ENCODE measurements around the gene SDK1.
"Not testable (repeated sequence)": the region's sequence is repeated elsewhere in the genome, so short reads cannot be mapped to it uniquely, and the experiment has no call there.

The SDK1 gene

DNA sequence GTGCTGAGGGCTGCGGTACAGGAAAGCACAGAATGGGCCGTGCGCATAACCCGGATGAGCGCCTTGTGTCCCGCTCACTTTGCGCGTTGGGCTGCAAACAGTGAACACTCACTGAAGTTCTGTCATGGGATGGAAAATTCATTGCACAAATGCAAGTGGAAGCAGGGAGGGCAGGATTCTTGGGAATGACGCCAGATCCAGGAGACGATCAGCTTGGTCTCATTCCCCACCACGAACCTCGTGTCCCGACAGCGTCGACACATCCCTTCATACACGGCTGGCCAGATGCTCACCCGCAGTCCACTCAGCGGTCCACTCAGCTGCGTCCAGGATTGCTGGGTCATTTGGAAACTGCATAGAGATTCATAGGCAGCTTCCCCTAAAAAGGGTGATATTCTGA is 607.1 kb downstream of the SDK1 start:
- H3K4me3 ChIP-seq (ENCODE audit: low read depth, low read length), result no peak overlapping the region

DNA sequence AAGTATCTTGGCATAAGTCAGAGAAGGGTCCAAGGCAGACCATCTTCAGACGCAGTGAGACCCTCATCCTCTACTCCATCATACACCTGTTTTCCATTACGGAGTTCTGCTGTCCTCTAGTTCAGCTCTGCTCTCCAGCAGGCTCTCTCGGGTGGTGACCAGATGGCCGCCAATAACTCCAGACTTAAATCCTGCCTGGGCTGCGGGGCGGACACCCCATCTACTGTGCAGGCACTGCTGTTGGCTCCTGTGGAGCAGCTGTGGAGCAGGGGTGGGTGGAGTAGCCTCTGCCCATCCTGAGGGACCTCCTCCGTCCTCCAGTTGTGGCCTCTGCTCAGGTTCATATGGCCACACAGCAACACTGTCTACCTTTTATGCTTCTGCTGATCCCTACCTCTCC is 608.1 kb downstream of the SDK1 start:
- no peak overlapping the region for H3K4me3 ChIP-seq (ENCODE audit: low read depth, low read length)

GRCh38 chr7:3910054-3910453 is 609.0 kb downstream of the SDK1 start:
- H3K4me3 ChIP-seq (ENCODE audit: low read depth, low read length), result no peak overlapping the region

- H3K4me3 ChIP-seq (ENCODE audit: low read depth, low read length), result no peak overlapping the region
These were observed 610.6 kb downstream of the SDK1 start for GRCh38 chr7:3911685-3912084.

DNA sequence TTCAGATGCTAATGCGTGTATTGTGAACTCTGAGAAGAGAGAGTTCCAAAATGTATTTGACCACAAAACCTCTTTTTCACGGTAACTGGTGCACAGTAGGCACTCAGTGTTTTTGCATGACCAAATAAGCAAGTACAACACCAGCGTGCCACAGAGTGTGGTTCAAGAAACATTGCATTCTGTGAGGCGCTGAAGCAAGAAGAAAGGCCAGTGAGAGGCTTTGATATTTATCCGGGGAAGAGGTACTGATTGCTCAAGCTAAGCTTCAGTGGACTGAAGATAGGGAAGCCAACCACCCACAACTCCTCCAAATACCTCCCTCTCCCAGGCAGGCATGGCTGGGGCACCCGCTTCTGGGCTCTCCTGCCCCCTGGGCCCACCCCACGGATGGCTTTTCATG is 611.2 kb downstream of the SDK1 start:
- H3K4me3 ChIP-seq (ENCODE audit: low read depth, low read length), result no peak overlapping the region

DNA sequence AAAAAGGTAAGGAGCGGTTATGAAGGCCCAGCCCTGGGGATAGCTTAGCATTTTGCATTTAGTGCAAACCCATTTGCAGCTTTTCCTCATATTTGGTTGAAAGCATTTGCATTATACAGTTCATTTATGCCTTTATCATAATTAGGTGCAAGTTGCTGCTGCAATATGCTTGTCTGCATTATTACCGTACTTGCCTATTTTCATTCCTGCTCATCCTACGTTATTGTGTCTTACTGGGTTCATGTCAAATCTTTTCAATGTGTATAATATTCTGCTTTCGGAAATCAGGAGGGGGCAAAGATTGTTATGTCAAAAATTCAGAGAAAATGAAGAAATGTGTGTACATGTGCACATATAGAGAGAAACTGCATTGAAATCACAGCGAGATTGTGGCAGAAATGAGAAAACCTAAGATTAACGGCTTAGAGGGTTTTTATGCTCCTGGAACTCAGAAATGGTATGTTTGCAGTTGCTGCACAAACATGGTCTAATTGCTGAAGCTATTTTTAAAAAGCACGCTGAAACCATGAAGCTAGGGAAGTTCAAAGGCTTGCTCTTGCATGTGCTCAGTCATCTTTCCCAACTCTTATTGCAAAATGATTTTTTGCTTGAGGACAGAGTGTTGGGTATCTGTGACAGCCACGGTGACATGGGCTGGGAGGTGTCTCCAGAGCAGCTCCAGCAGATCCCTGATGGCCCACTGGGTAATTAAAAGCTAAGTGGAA is 613.2 kb downstream of the SDK1 start:
- no peak overlapping the region for H3K4me3 ChIP-seq (ENCODE audit: low read depth, low read length)

DNA sequence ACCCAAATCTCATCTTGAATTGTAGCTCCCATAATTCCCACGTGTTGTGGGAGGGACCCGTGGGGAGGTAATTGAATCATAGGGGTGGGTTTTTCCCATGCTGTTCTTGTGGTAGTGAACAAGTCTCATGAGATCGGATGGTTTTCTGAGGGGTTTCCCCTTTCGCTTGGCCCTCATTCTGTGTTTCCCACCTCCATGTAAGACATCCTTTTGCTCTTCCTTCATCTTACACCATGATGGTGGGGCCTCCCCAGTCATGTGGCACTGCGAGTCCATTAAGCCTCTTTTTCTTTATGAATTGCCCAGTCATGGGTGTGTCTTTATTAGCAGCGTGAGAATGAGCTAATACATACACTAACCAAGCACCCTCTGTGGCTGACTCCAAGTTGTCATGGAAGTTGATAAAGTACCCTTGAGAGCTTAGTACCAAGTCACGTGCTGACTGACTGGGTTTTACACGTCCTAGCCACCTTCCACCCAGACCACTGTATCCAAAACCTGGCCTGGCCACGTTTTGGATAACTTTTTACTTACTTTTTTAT is 614.4 kb downstream of the SDK1 start:
- H3K4me3 ChIP-seq (ENCODE audit: low read depth, low read length), result no peak overlapping the region

GRCh38 chr7:3916146-3916545 is 615.1 kb downstream of the SDK1 start:
- H3K4me3 ChIP-seq (ENCODE audit: low read depth, low read length), result no peak overlapping the region

GRCh38 chr7:3917436-3917835 is 616.4 kb downstream of the SDK1 start:
- no peak overlapping the region for H3K4me3 ChIP-seq (ENCODE audit: low read depth, low read length)

GRCh38 chr7:3918576-3918975 is 617.5 kb downstream of the SDK1 start:
- no peak overlapping the region for H3K4me3 ChIP-seq (ENCODE audit: low read depth, low read length)

DNA sequence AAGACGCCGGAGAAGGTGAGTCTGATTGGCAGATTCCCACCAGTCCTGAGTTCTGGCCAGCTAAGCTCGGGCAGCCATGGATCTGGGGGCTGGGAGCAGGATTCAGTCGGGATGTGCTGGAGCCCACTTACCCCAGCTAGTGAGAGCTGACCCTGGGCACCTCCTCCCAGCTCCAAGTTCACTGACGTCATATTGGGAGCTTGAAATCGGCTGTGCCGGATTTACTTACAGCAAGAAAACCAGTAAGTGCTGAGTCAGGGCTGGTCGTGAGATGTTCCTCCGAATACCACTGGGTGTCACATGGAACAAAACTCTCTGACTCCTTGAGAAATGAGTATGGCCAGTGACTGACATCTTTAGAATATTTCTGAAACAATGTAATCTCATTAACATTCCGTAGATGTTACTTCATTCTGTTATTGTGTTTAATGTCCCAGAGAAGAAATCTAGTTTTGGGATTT is 621.2 kb downstream of the SDK1 start:
- H3K4me3 ChIP-seq (ENCODE audit: low read depth, low read length), result no peak overlapping the region

DNA sequence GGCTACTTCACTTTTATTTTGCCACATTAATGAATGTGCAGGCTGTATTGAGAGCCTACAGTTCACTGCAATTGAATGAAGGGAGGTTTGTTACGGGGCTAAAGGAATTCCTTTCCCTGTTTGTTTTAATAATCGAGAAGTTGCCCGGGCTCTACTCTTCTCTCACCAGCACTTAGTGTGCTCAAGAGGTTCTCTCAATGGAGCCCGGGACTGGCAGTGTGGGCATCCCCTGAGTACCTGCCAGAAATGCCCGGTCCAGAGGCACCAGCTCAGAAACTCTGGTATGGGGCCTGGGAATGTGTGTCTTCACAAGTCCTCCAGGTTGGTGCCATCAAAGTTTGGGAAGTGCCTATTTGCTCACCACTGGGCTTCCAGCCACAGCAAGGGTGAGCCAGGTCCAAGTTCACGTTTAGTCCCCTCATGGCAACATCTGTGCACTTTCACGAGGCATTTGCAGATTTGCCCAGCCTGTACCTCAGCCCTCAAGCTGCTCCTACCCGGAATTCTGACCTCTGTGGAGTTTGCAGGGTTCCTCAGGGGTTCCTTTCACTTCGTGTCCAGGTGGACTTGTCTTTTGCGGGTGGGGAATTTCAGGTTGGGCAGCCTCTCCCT is 622.4 kb downstream of the SDK1 start:
- H3K4me3 ChIP-seq (ENCODE audit: low read depth, low read length), result no peak overlapping the region

DNA sequence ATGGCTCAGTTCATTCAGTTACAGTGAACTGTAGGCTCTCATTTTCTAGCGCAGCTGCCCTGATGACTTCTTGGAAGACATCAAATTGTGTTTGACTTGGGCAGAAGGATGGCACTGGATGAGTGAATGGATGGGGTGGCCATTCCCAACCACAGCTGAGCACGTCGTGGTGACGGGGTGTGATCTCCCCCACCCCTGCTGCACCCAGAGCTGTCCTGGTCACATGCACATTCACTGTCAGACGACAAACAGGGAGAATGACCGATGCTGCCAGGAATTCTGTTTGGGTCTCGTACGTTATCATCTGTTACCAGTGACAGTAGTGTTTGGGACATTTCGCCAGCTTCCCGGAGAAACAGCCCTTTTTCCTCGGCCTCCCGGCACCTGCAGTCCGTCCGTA is 623.2 kb downstream of the SDK1 start:
- H3K4me3 ChIP-seq (ENCODE audit: low read depth, low read length), result no peak overlapping the region

DNA sequence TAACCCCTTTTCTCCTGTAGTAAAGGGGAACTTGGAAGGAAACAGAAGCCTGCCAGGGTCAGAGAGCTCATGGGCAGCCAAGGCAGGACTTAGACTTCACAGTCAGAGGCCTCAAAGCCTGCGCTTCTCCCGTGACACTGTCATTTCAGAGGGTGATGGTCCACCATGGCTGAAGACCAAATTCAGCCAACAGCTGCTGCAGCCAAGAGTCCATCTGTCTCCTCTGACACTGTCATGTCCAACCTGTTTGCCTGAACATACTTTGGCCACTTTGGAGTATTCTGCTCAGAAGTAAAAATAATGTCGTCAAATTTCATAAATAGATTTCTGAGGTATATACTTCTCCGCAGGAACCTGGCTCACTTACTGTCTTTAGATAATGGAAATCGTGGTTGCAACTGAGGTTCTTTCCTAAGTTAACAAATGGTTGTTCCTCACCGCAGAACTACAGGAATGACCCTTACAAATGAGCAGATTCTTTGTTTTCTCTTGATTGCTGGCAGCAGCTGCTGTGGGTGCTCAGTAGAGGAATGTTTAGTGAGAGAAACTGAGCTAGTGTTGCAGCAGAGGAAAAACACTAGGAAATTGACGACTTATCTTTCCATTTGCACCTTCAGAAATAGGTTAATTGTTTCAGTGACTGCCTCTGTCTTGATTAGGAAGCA is 626.5 kb downstream of the SDK1 start:
- H3K4me3 ChIP-seq (ENCODE audit: low read depth, low read length), result no peak overlapping the region

DNA sequence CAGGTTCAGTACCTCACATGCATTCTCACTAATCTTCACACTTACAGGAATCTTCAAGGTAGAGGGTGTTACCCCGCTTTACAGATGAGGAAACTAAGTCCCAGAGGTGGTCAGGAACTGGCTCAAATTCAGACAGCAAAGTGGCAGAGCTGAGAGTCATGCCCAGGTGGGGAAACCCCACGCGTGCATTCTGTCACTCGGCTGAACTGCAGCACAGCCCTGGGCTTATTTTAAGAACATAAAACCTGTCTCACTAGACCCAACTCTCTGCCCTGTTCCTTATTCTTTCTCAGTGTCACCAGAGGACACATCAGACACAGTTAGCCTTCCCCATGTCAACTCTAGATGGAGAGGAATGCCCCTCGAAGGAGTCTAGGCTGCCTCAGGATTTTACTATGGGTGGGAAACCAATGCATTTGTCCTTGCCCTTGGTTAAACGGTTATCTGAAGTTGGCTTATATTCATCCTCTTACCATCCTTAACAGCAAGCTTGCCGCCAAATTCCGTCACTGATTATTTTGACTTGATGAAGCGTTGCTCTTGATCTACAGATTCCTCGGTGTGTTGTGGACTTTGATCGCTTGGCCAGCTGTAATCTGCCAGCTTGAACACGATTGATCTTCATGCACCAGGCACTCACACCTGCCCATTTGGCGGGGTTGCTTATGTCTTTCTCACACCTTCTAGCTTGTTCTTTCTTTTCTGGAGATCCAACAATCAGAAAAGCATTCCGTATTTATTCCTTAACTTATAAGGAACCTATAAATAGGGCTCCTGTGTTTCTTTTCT is 627.9 kb downstream of the SDK1 start:
- no peak overlapping the region for H3K4me3 ChIP-seq (ENCODE audit: low read depth, low read length)

- H3K4me3 ChIP-seq (ENCODE audit: low read depth, low read length), result no peak overlapping the region
These were observed 630.8 kb downstream of the SDK1 start for GRCh38 chr7:3931843-3932242.

DNA sequence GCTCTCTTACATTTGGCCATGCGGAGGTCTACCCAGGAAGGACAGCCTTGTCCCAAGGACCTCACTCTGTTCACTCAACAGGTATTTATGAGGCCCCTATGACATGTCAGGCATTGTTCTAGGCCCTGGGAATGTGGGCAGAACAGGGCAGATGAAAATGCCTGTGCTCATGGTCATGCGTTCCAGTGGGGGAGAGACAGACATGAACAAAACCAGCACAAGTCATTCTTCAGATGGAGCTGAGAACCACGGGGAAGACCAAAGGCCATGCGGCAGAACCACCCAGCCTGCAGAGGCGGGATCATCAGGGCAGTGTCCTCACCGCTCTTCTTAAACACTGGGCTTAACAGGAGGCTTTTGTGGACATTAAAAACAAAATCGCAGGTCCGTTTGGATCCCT is 636.1 kb downstream of the SDK1 start:
- H3K4me3 ChIP-seq (ENCODE audit: low read depth, low read length), result no peak overlapping the region

DNA sequence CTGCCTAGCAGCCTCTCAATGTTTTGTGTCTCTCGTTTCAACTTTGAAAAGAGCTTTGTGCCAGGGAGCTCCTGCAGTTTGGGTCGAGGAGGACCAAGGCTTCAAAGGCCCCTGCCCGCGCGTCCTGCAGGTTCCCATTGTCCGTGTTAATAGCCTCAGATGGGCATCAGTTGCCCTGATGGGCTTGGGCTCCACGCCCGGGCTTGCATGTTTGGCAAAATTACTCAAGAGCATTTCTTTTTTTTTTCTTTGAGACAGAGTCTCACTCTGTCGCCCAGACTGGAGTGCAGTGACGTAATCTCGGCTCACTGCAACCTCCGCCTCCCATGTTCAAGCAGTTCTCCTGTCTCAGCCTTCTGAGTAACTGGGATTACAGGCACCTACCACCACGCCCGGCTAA is 636.6 kb downstream of the SDK1 start:
- H3K4me3 ChIP-seq (ENCODE audit: low read depth, low read length), result no peak overlapping the region

DNA sequence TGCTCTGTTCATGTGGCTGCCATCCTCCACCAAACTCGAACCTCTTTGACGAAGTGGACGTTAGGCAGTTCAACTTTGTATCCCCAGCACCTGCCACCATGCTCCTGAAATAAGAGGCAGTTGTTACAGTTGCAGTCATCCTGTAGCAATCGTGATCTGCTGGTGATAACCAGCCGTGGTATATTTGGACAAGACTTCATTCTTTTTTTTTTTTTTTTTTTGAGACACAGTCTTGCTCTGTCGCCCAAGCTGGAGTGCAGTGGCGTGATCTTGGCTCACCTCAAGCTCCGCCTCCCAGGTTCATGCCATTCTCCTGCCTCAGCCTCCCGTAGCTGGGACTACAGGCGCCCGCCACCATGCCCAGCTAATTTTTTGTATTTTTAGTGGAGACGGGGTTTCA is 640.7 kb downstream of the SDK1 start:
- H3K4me3 ChIP-seq (ENCODE audit: low read depth, low read length), result not testable (repeated sequence)

GRCh38 chr7:3942276-3942675 is 641.2 kb downstream of the SDK1 start:
- H3K4me3 ChIP-seq (ENCODE audit: low read depth, low read length), result no peak overlapping the region

Data from iPS-11a (cell line).